Activated effector memory CD4-positive, alpha-beta T cell treated with Interleukin-2 at 50 U/mL for 16 hours (primary cell): ENCODE results near the gene NKAIN4.

Experiments
- DNase-seq: peaks from one replicate; pipeline ENCODE4 v3.0.0-alpha.2; 2020

Gene NKAIN4

DNA sequence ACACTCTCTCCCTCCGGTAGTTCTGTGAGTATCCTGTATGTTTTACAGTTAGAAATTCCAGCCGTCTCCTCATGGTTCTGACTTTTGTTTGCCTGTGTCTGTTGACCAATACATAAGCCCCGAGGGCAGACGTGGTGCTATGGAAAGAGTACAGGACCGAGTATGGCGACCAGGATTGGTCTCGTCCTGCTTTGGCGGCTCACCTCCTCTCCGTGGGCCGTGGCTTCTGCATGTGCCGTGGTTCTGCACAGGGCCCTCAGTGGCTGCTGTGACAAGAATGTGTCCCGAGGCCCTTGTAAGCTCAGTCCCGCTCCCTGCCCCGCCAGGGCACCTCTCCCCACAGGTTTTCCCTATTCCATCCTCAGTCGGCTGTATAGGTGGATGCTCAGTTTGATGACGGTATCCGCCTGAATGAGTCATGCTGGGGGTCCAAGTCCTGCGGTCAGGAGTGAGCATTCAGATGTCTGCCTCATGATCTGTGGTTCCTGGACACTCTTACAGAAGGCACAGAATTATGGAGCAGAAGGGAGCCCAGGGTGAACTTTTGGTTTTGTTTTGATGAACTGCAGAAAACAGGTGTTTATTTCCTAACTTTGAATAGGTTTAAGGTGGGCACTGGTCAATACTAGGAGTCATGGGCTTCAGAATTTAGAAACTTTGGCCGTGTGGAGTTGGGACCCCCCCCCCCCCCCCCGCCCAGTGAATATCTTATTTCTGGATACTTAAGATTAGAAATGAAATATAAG is 19.5 kb upstream of the NKAIN4 start:
- DNase-seq = no peak

DNA sequence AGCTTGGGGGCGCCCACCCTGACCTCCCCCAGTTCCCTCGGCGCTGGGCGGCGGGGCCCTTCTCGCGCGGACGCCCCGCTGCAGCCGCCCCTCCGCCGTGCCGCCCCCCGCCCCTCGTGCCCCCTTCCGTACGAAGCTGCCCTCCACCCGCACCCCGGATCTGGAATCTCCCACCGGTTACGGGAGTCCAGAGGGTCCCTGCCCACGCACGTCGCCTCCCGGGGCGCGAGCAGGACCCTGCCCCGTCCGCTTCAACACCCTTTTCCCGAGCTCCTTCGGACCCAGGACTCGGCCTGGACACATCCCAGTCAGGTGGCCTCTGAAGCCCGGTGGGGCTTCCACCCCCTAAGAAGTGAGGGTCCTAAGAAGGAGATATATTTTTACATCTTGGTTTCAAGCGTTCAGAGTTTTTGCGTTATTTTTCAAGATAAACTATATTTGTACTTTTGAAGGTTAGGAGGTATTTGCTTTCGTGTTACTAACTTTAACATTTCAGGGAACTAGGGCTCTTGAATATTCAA is 18.9 kb upstream of the NKAIN4 start:
- DNase-seq = no peak

DNA sequence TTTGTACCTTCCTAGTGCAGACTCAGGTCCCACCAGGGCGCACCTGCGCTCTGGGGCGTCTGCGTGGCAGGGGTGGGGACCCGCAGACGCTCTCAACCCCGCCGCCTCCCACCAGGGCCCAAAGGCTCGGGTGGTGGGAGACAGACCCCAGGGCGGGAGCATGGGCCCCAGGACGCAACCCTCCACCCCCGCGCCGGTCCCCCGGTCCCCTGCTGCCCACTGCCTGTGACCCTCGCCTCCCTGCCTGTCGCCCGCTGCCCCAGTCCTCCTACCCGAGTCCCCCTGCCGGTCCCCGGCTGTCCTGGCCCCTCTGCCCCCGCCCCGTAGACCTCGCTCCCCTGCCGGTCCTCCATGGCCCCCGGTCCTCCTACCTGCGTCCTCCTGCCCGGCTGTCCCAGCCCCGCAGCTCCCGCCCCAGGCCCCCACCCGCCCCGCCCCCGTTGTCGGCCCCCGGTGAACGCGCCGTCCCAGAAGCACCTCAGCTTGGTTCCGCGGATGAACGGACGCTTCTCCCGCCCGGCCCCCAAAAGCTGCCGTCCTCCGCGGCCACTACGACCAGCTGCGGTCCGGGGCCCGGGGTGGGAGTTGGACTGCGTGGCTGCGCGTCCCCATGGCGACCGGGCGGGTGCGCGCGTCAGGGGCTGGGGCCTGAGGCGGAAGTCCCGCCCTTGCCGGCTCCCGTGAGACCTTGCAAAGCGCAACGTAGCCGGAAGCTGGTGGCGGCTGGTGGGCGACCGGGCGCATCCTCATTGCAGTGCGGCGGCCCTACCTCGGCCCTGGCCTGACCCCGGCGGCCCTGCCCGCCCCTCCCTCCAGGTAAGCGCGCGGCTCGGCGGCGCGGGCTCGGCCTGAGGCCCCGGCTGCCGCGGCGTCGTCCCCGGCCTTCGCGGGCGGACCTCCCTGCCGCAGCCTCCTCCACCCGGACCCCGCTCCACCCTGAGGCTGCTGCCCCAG is 18.1 kb upstream of the NKAIN4 start, which contains the start of gene ARFGAP1:
TSS of gene ARFGAP1 (plus strand) at position 709 of the 954 bp plus-strand sequence. CDS start 2,768 bp downstream, outside the sequence.
- peak; percentile 83 for DNase-seq

DNA sequence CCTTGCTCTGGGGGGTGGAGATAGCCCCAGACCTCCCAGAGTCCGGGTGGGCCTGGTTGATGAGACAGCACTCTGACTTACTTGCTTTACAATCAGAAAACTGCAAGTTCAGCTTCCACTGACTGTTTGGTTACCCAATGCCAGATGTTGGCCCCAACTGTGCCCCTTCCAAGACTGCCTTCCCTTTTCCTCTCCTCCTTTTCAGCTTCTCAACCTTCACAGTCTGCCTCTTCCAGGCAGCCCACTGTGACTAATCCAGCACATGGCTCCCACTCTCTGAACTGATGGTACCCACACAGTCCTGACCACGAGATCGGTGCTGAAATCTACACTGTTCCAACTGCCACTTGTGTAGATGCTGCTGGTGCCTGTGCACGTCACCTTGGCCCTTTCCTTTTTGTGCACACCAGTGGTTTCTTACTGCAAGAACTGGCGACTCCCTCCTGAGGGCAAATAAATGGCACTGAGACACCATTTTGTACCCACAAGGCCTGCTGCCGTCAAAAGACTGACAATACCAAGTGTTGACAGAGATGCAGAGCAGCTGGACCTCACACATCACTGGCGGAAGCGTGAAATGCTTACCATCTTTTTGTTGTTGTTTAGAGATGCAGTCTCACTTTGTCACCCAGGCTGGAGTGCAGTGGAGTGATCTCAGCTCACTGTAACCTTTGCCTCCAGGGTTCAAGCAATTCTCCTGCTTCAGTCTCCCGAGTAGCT is 16.5 kb upstream of the NKAIN4 start:
- DNase-seq = no peak

DNA sequence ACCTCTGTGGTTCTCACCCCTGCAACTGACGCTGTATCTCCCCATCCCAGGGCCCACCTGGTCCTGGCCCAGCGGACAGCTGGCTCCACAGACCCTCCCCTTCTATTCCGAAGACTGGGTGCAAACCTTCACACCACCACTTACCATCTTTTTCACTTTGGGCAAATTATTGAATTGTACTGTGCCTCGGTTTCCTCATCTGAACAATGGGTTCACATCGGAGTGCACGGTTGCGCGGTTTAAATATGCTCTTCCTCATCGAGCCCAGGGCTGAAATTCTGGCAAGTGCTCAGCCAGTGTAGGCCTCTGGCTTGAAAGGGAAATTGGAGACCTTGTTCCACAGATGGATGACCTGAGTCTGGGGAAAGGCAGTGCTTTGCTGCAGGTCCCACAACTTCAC is 15.5 kb upstream of the NKAIN4 start:
- no peak for DNase-seq

GRCh38 chr20:63268671-63269439 is 14.6 kb upstream of the NKAIN4 start:
- no peak for DNase-seq

- DNase-seq = no peak
These were observed 14.0 kb upstream of the NKAIN4 start for GRCh38 chr20:63268256-63268655.

GRCh38 chr20:63267691-63268090 is 13.4 kb upstream of the NKAIN4 start:
- DNase-seq = no peak

DNA sequence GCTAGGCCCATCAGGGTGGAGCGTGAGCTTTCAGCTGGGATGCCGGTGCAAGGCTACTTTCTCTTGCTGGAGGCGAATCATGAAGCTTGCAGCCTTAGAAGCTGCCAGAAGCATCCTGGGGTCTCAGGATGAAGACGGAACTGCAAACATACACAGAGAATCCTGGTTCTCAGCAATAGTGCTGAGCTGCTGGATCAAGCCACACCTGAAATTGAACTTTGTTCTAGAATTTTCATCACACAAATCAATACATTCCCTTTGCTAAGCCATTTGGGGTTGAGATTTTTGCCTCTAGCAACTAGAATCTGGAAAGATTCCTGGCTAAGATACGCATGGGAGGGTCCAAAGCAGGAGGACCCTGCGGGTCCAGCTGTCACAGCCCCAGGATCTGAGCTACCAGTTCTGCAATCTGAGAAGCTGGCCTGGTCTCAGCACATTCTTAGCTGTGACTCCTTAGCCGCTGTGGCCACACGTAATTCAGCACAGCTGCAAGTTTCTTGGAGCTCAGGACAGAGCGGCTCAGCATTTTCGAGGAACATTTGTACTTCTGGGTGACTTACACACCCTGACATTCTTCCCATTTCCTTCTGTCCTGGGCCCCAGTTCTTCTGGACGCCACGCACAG is 11.7 kb upstream of the NKAIN4 start:
- DNase-seq = no peak

GRCh38 chr20:63264519-63264918 is 10.3 kb upstream of the NKAIN4 start:
- DNase-seq = no peak

- no peak for DNase-seq
These were observed 9.7 kb upstream of the NKAIN4 start for GRCh38 chr20:63264000-63264399.

DNA sequence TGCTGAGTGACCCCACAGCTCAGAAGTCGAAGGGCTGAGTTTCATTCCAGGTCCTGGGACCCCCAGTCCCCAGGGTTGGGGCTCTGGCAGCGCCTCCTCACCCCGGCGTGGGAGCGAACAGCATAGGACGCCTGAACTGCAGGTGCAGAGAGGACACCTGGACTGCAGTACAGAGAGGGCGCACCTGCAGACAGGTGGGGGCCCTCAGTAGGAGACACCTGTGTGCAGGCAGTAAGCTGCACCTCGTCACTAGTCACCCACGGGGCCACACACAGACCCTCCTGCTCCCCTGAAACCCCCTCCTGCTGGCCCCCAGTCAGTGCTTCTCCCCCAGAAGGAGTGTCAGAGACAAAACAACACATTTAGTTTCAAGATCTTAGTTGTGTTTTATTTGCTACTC is 8.6 kb upstream of the NKAIN4 start:
- no peak for DNase-seq

GRCh38 chr20:63261795-63262528 is 7.7 kb upstream of the NKAIN4 start:
- DNase-seq = no peak

- no peak for DNase-seq
These were observed 7.0 kb upstream of the NKAIN4 start for GRCh38 chr20:63261060-63261794.

- no peak for DNase-seq
These were observed 6.3 kb upstream of the NKAIN4 start for GRCh38 chr20:63260521-63260920.

GRCh38 chr20:63259734-63260460 is 5.6 kb upstream of the NKAIN4 start:
- no peak for DNase-seq

DNA sequence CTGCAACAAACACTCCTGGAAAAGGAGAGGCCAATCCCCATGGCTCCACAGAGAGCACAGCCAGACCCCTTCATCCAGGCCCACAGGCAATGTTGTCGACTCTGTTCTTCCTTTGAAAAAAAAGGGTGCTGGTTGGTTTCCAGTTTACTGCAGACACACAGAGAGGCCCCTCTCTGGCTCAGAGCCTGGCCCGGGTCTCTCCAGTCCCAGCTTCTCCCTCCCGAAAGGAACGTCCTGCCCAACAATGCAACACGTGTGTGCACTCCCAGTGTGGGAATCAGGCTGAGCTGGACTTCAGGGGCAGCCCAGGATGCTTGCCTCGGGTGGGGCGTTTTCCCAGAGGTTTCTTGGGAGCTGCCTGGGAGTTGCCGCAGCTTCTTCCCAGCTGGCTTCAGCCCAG is 4.5 kb upstream of the NKAIN4 start:
- no peak for DNase-seq

DNA sequence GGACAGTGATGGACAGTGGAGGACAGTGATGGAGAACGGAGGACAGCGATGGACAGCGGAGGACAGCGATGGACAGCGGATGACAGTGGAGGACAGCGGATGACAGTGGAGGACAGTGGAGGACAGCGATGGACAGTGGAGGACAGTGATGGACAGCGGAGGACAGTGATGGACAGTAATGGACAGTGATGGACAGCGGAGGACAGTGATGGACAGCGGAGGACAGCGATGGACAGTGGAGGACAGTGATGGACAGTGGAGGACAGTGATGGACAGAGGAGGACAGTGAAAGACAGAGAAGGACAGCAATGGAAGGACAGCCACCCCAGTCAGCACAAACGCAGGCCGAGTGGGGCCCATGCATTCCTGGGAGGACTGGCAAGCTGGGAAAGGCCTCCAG is 3.4 kb upstream of the NKAIN4 start:
- DNase-seq = no peak

- DNase-seq = no peak
These were observed 2.7 kb upstream of the NKAIN4 start for GRCh38 chr20:63256954-63257353.
